ENCODE data around the gene PDZRN4. TPM values are rescaled to one million over a fixed set of nuclear protein-coding genes. Genes with fewer than 3 reads are reported as not detected.
"Not testable (repeated sequence)": the region's sequence is repeated elsewhere in the genome, so short reads cannot be mapped to it uniquely, and the experiment has no call there.

PDZRN4 gene
- total and polyA plus RNA-seq, 8 donors, result 0.12 to 0.26 (median 0.23) TPM; not detected in 4

DNA sequence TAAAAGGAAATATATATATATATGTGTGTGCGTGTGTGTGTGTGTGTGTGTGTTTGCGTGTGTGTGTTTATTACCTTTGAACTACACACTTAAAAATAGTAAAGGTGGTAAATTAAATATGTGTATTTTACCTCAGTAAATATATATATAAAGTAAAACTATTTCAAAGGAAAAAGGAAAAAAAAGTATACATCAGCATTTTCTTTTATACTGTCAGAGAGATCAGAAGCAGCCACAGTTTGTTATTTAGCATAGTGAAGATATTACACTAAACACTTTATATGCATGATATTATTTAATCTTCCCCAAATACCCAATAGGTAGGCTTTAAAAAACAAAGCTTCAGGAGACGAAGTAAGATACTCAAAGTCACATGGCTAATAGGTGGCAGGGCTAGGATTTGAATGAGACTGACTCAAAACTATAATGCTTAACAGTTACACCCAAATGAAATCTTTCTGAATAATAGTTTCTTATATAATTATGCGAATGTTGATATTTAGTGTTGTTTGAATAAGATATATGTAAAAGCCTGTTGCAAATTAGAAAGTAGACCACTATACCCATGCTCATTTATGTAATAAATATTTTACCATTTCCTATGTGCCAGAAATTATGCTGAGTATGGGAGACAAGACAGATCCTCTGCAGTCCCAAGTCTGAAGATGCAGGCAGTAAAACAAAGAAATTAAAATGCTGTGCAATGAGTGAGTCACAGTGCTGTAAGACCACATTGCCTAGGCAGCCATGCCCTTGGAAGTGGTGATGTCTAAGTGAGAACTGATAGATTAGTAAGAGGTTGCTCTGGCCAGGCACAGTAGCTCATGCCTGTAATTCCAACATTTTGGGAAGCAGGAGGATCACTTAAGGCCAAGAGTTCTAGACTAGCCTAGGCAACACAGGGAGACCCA, 66.1 kb downstream of the PDZRN4 start:
- H3K4me1 ChIP-seq, result no peaks in the 10 kb centered on the region
- DNase-seq (no peak), ATAC-seq (no peak), FAIRE-seq (no peak)
- H3K36me3 ChIP-seq, result no peaks in the 10 kb centered on the region
- TF ChIP-seq, protein P1, sequence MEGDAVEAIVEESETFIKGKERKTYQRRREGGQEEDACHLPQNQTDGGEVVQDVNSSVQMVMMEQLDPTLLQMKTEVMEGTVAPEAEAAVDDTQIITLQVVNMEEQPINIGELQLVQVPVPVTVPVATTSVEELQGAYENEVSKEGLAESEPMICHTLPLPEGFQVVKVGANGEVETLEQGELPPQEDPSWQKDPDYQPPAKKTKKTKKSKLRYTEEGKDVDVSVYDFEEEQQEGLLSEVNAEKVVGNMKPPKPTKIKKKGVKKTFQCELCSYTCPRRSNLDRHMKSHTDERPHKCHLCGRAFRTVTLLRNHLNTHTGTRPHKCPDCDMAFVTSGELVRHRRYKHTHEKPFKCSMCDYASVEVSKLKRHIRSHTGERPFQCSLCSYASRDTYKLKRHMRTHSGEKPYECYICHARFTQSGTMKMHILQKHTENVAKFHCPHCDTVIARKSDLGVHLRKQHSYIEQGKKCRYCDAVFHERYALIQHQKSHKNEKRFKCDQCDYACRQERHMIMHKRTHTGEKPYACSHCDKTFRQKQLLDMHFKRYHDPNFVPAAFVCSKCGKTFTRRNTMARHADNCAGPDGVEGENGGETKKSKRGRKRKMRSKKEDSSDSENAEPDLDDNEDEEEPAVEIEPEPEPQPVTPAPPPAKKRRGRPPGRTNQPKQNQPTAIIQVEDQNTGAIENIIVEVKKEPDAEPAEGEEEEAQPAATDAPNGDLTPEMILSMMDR (IDR thresholded peaks at IDR 0.05), result no peak
- H3K4me3 ChIP-seq, result no peak overlapping the region
- H3K27me3 ChIP-seq, result no peaks in the 10 kb centered on the region
- 68 to 70% methylated on average over 4 of the region's 4 CpGs for WGBS, 2 donors
- H3K27ac ChIP-seq, result no peak overlapping the region
- intact Hi-C loops (cut with DNase I), result no loop called here
- no peaks in the 10 kb centered on the region for H3K9me3 ChIP-seq

DNA sequence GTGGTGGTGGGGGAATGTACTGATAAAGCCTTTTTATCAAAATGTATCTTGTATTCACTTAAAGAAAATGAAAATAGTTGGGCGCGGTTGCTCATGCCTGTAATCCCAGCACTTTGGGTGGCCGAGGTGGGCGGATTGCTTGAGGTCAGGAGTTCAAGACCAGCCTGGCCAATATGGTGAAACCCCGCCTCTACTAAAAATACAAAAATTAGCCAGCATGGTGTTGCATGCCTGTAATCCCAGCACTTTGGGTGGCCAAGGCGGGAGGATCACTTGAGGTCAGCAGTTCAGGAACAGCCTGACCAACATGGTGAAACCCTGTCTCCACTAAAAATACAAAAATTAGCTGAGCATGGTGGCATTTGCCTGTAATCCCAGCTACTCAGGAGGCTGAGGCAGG, 75.1 kb downstream of the PDZRN4 start:
- ATAC-seq; intact Hi-C loops (cut with DNase I); H3K36me3 ChIP-seq; H3K27me3 ChIP-seq; FAIRE-seq; H3K4me3 ChIP-seq; H3K27ac ChIP-seq; H3K9me3 ChIP-seq; H3K4me1 ChIP-seq: not testable (repeated sequence)
- 64 to 76% methylated on average over 6 of the region's 6 CpGs for WGBS, 2 donors
- DNase-seq, result peak in 1 of 6 donors; percentile 13

DNA sequence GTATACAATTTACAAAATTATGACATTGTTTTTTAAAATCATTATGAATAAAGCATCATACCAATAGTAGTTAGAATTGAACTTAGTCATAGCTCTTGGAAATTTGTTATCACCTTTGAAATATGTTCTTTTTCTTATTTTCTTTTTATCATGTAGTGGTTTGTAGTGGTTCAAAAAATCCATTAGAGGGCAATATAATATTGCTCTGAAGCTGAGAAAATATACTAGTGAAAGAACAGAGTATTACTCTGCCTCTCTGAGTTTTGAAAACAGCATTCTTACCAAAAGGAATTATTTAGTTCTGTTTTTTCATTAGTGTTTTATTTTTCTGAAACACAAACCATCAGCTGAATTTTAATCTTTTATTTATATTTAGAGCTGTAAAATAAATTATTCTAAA, 76.2 kb downstream of the PDZRN4 start:
- ATAC-seq (peak in 2 of 4 donors; percentile 43 to 44), FAIRE-seq (peak; percentile 94), DNase-seq (no peak)
- Histone ChIP-seq H3K4me3 (no peak overlapping the region), H3K36me3 (no peaks in the 10 kb centered on the region), H3K27me3 (no peaks in the 10 kb centered on the region), H3K27ac (no peak overlapping the region), H3K4me1 (no peaks in the 10 kb centered on the region), H3K9me3 (no peaks in the 10 kb centered on the region)
- TF ChIP-seq, protein P1 (IDR thresholded peaks at IDR 0.05), result peak in 2 of 4 donors; percentile 10 to 12
- intact Hi-C loops (cut with DNase I), result no loop called here

DNA sequence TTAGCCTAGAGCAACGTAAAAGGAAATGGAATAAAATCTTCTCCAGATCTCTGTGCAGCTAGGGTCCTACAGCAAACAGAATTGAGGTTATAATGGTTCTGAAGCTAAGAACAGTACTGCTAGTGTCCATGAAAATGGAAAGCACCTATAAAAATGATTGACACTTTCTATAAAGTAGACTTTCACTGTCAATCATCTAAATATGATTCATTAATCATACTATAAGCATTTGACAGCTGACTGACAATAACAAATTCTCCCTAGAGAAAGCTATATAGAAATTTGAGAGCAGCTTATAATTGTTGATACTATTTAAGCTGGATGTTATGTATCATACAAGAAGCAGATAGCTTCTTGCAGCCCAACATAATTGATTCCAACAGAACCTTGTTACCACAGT, 80.9 kb downstream of the PDZRN4 start:
- H3K9me3 ChIP-seq, result no peaks in the 10 kb centered on the region
- WGBS, 2 donors, result 64 to 73% methylated on average over 1 of the region's 1 CpG
- TF ChIP-seq, protein P1 (IDR thresholded peaks at IDR 0.05), result no peak
- no peaks in the 10 kb centered on the region for H3K27me3 ChIP-seq
- FAIRE-seq (no peak), ATAC-seq (no peak), DNase-seq (no peak)
- no peak overlapping the region for H3K4me3 ChIP-seq
- H3K36me3 ChIP-seq, result no peaks in the 10 kb centered on the region
- peaks cover 0 to 5% (median 0%) of the 10 kb centered on the region in 3 donors for H3K4me1 ChIP-seq
- intact Hi-C loops (cut with DNase I), result no loop called here
- H3K27ac ChIP-seq, result no peak overlapping the region

DNA sequence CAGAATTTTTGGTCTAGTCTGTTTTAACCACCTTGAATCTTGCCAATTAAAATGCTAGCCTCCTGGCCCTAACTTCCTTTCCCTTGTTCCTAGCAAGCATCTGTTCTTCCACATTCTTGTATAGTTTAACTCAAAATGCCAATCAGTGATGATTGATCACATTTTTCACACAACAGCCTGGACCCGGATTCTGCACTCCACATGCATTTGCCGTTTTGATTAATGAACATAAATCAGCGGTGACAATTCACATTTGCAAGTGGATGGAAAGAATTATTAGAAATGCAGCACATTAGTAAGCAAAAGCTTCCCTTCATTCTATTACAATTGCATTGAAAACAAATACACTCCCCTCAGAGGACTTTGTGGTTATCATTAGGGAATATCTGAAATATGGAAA, 83.4 kb downstream of the PDZRN4 start:
- Histone ChIP-seq H3K9me3 (no peaks in the 10 kb centered on the region), H3K36me3 (no peaks in the 10 kb centered on the region), H3K27ac (no peak overlapping the region), H3K27me3 (no peaks in the 10 kb centered on the region), H3K4me1 (peaks cover 0 to 5% (median 0%) of the 10 kb centered on the region in 3 donors), H3K4me3 (no peak overlapping the region)
- WGBS, 2 donors, result 40 to 41% methylated on average over 3 of the region's 3 CpGs
- ATAC-seq, result no peak
- TF ChIP-seq, protein P1 (IDR thresholded peaks at IDR 0.05), result no peak
- no peak for FAIRE-seq
- DNase-seq, result no peak
- intact Hi-C loops (cut with DNase I), result loop anchor here in 1 of 3 donors (10.0 kb wide), 1 partner anchor 753 kb away; no protein-coding TSS in a partner anchor
